HG02571 (cell line): Measurements from ENCODE around the gene MAD1L1.

Source experiments
- ATAC-seq: cut with Tn5 transposase; IDR thresholded peaks from one replicate; pipeline ENCODE4 v1.9.1; 2021; ENCODE audit warnings: mild to moderate bottlenecking, moderate library complexity; ENCODE audit not compliant: unreplicated experiment

The MAD1L1 gene

DNA sequence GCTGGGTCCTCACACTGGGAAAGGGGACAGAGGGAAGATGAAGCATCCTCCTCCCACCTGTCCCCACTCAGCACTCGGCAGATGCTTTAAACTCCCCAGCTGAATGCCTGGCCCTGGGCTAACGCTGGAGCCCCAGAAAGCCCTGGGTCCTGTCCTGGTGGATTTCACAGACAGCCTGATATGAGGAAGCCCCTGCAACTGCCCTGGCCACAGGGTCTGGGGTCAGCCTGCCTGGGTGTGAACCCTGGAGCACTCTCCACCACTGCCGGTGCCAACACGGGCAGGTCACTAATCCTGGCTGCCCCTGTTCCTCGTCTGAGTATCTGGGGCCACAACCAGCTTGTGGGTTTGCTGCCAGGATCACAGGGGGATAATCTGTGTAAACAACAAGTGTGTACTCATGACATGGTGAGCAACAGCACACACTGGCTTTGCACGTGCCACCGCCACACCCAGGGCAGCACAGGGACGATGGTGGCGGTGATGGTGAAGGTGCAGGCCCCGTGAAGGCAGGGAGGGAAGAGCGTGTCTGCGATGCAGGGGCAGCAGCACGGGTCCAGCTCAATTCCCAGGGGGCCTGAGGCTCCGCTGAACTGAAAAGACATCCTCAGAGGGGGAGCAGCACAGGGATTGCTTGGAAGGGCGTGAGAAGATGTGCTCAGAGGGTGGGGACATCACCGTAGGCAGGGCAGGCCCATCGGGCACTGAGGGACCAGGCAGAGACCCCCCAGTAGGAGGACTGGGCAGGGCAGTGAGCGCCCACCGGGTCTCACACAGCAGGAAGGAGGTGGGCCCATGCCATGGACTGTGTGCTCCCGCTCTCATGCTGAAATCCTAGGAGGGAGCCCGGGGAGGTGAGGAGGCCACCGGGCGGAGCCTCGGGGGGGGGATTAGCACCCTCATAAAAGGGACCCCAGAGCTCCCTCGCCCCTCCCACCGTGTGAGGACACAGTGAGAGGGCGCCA lies 238.7 kb downstream of the MAD1L1 start:
- ATAC-seq = no peak

DNA sequence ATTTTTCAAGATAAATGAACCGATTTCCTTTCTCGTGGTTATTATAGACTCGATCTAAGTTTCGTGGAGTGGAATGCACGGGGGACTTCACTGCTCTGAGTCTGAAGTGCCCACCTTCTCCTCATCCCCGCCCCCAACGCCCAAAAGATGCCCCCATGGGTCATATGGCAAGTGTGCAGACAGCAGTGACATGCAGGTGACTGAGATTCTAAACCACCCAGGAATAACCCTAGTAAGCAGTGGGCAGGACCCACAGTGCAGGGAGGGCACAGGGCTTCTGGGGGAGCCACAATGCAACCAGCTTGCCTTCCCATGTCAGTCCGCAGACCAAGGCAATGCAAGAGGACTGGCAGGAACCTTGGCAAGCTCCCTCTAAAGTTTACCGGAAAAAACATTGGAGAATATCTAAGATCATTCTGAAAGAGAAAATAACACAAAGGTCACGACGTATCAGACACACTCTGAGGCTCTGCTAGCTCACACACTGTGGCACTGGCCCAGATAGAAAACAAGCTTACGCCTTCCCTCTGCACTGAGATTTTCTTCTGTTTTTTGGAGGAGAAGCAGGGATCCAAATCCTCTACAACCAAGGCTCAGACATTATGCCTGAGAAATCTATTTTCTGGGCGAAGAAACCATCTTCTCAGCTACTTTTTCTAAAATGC lies 239.6 kb downstream of the MAD1L1 start:
- ATAC-seq = no peak

DNA sequence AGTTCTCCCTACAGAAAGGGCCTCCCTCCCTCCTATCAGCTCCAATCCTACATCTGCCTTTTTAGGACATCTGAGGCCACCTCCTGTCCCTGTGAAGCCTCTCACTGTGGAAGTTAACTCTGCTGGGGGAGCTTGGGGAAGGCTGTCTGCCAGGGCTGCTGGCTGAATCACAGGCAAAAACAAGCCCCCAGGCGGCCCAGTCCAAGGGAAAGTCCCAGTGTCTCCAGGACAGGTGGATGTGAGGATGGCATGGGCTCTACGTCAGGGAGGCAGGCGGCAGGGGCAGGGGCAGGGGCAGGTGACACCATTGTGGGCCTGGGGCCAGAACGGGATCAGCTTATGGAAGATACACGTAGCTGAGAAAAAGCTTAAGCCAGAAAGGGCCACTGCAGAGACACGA lies 240.2 kb downstream of the MAD1L1 start:
- ATAC-seq = no peak

DNA sequence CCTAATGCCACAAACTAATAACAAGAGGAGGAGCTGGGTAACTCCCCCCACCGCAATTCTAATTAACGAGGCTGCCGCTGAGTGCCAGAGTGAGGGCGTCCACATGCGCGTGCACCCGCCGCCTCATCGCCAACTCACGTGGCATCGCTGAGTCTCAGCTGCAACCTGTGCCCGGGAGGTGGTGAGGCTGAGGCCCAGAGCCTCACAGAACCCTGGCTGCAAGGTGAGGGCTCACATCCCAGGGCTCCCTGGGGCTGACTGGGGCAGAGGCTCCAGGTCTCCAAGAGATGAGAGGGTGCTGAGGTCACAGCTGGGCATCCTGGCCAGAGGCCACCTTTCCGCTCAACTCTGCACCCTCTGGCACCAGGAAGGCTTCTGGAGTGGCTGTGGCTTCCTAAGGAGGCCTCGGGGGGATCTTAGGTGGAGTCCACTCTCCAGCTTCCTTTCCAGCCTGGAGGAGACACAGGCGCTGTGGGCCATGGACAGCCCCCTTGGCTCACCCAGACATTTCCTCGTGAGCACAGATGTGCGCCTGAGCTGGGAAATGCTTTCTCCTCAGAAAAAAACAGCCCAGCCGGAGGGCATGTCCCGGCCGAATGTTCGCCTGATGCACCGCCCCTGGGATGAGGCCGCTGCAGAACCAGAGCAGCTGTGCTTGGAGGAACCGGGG lies 242.6 kb downstream of the MAD1L1 start:
- ATAC-seq = no peak

DNA sequence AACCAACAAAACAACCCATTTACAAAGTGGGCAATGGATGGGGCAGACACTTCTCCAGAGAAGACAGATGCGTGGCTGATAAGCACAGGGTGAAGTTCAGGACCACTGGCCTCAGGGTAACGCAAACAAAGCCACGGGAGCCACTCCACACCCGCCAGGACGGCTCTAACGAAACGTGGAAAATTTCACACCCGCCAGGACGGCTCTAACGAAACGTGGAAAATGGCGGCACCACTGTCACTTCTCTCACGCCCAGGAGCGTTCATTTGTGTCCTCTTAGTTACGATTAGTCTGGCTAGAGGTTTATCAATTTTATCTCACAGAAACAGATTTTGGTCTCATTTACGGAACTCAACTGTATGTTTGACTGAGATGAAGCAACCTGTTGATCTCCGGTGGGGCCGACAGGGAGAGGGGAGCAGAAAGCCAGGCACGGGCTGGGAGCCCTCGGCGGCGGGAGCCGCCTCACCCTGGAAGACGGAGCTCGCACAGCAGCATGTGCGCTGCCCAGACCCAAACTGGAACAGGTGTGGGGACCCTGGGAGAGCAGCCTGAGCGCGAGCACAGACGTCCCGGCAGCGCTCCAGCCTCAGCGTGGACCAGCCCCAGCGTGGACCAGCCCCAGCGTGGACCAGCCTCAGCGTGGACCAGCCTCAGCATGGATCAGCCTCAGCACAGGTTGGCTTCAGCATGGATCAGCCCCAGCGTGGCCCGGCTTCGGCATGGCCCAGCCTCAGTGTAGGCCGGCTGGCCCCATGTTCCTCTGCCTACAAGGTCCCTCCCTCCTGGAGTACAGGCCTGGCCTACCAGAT lies 243.5 kb downstream of the MAD1L1 start:
- ATAC-seq = no peak

DNA sequence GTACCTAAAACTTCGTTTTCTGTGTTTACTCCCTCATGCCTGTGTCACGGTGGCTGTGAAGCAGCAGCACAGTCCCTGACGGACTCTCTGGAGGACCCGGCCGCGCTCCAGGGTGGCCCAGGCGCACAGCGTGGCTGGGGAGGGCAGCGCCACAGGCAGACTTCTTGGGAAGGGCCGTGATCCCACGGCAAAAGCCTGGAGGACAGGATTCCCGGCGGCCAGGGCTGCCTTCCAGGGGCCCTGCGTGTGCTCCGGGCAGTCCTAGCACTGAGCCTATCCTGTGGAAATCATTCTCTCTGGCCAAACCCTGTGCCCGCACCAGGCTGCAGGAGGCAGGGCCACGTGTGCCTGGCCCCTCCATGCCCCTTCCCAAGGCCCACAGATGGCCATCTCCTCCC lies 244.2 kb downstream of the MAD1L1 start:
- ATAC-seq = no peak

DNA sequence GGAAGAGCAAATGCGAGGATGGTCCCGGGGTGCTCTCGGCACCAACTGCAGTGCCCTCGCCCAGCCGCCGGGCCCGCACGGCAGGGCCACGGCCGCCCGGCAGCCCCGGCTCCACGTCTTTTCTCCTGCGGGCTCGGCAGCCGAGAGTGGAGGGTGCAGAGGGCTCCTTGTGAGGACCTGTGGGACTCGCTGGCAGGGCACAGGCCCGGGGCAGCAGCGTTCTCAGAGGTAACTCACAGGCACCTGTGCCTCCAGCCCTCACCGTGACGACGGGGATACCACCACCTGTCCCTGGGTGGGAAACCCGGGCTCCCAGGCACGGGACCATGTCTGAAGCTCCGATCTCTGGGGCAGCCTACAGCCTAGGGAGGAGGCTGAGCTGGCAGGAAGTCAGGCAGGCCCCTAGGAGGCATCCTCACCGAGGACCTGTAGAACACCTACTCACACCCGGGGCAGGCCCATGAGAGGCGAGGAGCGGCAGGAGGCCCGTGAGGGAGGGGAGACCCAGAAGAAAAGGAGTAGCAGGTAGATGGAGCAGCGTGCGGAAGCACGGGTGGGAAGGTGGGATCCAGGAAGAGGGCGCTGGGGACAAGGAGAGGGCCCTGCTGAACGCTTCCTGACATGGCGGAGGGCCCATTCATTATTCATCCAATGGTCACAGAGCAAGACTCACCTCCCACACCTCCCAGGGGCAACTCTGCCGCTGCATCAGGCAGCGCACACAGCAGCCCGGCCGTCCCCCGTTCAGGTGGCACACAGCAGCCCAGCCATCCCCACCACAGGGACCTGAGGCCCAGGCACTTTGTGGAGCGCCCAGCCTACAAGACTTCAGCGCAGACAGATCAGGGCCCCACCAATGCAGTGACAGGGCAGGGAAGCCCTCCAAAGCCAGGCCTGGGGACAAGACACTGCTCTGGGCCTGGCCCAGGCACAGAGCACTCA lies 244.9 kb downstream of the MAD1L1 start:
- no peak for ATAC-seq

DNA sequence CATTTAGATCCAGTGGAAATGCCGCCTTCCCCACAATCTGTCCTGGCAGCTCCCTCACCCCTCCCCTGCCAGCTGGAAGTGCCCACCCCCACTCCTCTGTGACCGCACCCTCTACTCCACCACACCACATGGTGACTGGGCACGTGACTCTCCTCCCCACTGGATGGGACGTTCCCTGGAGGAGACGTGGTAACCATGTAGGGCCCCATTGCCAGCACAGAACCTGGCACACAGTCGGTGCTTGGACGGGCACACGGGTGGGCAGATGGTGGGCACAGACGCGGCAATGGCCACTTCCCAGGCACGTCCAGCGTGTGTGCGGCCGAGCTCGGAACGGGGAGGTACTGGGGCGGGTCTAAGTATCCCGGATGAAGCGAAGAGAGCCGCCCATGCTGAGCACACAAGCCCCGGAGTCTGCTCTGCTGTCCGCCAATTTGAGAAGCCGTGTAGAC lies 245.6 kb downstream of the MAD1L1 start:
- ATAC-seq = no peak

DNA sequence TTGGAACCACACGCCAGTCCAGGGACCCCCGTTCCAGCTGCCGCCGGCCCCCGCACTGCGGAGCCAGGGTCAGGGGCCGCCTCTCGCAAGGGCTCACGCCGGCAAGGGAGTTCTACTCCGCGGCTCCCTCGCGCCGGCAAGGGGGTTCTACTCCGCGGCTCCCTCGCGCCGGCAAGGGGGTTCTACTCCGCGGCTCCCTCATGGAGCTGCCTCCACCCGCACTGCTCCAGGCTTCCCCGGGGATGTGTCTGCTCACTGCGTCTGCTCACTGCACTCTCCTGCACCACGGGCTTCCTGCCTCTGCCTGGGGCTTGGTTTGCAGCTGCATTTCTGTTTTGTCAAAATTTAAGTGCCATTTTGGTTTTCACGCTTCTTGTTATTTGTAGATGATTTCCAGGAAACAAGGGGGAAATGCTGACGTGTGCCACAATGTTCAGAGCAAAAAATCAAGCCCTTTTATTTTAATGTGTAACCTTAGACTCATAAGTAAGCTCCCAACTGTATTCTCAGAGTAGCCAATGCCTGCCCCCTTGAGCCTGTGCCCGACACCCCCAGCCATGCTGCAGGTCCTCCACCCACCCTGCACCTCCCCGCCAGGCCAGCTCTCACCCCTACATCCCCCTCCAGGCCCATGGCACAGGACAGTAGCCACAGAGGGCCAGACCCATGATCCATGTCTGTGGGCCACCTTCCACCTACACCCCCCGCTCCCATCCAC lies 246.2 kb downstream of the MAD1L1 start:
- ATAC-seq = no peak

DNA sequence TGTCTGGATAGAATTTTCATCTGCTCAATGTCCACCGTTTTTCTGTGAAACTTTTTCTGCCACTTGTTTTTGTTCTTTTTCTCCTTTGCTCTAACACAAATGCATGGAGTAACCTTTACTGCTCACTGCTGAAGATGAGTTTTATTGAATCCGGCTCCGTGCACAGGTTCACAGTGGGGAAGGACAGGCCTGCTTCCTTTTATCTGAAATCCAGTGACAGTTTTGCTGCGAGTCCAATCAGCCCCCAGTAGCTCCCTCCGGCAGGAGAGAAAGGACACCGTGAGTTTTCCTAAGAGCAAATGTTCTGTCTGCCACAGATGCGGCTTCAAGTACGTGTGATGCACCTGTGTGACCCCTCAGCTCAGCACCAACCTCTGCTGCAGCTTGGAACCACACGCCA lies 246.8 kb downstream of the MAD1L1 start:
- no peak for ATAC-seq

DNA sequence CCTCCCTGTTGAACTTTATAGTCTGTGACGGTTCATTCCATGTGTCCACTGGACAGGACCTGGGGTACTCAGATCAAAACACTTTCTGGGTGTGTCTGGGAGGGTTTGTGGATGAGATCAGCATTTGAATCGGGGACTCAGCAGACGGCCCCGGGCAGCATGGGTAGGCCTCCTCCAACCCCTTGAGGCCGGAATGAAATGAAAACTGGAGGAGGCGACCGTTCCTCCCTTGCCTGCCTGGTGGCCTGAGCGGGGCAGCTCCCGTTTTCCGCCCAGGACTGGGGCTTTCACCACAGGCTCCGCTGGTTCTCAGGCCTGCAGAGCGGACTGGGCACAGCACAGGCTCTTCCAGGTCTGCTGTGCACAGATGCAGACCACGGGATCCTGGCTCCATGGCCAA lies 247.7 kb downstream of the MAD1L1 start:
- no peak for ATAC-seq

DNA sequence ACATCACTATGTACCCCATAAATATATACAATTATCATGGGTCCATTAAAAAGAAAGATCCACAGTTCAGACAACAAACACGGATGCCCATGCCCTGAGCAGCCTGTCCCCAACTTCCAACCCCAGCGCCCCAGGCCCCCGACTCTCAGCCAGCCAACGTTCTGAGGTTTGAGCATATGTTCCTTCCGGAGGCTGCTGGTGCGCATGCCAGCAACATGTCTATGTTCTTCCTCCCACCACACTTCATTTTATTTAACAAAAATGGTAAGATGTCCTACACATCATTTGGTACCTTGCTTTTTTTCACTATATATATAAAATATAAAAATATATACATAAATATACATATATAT lies 250.9 kb downstream of the MAD1L1 start:
- ATAC-seq = no peak

DNA sequence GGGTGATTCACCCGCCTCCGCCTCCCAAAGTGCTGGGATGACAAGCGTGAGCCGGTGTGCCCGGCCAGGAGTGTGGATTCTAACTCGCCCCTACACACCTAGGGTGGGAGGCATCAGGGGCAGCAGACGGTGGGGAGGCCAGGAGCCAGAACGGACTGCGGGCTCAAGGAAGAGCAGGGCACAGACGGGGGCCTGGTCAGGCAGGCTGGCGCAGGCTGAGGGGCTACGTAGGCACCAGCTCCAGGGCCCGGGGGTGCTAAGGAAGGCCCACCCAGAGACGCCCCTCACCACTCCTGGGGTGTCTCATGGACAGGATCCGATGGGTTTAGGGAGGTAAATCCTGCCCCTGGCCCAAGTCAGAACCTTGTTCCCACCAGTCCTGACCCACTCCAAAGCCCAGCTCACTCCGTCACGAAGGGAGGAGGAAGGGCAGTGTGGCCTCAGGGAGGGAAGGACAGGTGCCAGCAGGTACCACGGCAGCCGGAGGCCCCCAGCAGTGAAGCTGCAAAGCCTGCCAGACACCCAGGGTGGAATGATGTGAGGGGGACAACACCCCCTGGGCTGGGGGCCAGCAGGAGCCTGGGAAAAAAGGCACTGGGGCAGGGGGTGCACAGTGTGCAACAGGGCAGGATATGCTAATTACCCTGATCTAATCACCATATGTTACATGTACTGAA lies 251.4 kb downstream of the MAD1L1 start:
- no peak for ATAC-seq

DNA sequence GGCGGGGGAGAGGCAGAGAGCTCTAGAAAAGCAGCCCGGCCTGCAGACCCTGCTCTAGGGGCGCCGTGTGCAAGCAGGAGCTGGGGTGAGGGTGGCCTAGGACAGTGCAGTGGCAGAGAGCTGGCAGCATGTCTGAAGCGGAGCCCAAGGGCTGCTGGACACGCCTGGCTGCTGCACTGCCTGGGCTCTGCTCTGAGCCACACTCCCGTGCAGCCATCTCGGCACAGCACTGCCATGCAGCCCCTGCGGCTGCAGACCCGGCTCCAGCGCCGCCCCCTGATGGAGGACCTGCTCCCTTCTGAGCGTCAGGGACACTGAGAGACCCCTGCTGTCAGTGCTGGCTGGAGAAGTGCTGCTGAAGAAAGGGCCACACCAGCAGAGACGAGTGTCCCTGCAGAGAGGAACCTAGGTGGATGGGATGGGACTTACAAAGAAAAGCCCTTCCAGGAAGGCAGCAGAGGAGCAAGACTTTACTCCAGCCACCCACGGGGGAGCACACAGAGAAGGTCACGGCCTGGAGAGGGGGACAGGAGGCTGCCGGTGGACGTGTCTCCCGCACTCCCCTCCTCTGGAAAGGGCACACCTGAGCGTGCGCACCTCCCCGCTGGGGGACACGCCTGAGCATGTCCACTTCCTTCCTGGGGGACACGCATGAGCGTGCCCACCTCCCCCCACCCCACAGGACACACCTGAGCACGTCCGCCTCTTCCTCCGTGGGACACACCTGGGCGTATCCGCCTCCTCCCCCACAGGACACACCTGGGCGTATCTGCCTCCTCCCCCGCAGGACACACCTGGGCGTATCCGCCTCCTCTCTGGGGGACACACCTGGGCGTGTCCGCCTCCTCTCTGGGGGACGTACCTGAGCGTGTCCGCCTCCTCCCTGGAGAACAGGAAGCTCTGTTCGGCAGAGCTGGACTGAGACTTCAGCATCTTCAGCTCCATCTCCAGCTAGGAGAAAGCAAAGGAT lies 252.9 kb downstream of the MAD1L1 start:
- ATAC-seq = no peak

DNA sequence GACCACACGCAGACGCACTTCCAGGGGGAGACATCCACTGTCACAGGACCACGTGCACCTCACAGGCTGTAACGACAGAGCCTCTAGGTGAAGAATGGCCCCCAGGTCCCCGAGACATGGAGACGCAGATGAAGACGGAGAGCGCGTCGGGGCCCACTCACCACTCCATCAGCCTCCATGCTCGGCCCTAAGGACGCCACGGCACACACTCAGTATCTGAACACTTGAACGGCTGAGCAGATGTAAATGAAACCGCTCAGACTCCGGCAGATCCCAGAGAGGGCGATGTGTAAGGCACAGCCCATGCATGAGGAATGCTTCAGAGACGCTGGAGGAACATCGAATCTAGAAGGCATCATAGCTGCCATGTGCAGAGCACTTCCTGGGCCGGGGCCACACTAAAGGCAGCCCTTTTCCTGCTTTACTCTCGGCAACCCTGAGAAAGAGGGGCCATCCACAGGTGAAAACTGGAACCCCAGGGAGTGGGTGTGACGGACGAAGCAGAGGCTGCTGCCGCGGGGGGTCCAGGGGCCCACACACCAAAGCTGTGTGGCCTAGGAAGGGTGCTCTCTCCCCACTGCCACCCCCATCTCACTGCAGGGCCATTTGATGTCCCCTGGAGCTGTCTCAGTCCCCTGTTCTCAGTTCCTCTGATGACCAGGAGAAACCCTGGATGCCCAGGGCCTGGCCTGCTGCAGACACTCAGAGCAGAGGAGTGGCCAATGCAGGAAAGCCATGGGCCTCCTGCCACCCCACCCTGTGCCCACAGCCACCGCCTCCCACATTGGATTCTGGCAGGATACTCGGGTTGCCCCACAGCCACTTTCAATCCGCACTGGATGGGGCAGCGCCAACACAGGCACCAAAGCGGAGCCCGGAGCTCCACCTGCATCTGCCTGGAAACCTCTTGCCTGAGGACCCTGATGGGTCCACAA lies 253.8 kb downstream of the MAD1L1 start:
- no peak for ATAC-seq

DNA sequence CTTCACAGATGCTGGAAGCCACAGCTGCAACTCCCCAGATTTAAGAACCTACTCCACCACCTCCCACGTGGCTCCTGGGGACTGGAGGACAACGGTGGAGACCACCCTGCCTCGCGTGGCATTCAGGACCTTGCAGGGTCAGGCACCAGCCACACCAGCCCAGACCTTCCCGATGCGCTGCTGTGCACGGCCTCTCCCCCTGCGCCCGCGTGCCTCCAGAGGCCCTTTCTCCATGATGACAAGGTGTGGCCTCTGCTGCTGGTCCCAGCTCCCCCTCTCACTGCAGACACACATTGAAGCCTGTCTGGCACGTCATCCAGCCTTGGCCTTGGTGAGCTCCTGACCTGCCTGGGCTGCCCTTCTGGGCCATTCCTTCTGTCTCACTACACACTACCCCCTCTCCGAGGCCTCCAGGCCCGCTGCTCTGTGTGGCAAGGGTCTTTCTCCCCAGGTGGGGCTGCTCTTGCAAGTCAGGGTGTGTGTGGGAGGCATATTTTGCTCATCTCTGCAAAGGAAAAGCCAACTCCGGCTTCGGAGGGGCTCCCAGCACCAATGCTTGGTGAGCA lies 254.8 kb downstream of the MAD1L1 start:
- no peak for ATAC-seq
